ENCODE data around the gene DEXI.
"Not testable (repeated sequence)": the region's sequence is repeated elsewhere in the genome, so short reads cannot be mapped to it uniquely, and the experiment has no call there.

Gene DEXI

DNA sequence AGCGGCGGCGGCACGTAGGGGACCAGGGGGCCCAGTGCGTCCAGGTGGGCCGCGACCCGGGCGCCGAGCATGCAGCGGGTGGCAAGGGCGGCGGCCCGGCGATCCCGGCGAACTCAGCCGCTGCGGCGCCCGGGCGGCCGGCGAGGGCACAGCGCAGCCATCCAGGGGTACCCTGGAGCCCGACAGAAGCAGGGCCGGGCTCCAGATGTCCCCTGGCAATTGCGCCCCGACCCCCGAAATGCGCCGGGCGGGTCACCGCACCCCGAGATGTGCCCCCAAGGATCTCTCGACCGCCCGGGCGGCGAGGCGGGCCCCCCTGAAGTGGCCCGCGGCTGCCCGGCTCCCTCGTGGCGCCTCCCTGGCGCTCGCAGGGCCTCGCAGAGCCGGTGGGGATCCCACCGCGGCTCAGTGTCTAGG lies 325 bp downstream of the DEXI start:
- DNase-seq (ENCODE audit: low read depth in 1 of 2, low spot score in 1 of 2): not testable (repeated sequence)

DNA sequence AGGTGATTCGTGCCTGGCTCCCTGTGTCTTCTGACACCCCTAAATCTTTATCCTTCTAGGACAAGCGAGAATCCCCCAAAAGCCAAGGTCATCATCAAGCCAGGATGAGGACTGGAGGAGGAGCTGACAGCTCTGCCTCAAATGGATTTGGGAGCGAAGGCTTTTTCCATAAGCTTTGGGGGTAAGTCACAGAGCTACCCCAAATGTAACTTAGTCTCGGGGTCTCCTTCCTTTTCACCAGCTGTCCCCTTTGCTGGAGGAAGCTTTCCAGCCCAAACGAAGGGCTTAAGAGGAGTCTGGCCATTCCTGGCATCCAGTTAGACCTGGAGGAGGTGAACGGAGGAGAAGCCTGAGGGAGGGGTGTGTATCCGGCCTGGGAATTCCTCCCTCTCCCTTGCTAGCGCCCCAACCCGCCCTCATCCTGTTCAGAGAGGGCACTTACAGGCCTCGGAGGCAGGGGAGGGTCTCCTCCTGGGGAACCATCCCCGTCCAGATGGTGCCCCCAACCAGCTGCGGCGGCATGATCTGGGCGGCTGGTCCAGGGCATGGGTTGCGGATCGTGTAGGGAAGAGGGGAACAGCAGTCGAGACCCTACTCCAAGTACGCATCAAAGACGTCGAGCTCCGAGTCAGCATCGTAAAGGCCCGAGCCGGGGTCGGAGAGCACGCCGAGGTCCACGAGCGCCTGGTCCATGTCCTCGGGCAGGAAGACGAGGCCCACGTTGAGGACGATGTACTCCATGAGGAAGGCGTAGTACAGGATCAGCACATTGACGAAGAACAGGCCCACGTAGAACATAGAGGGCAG lies 938 bp downstream of the DEXI start:
- DNase-seq (ENCODE audit: low read depth in 1 of 2, low spot score in 1 of 2): no peak

GRCh38 chr16:10940501-10941079 lies 1.7 kb downstream of the DEXI start:
- no peak for DNase-seq (ENCODE audit: low read depth in 1 of 2, low spot score in 1 of 2)

DNA sequence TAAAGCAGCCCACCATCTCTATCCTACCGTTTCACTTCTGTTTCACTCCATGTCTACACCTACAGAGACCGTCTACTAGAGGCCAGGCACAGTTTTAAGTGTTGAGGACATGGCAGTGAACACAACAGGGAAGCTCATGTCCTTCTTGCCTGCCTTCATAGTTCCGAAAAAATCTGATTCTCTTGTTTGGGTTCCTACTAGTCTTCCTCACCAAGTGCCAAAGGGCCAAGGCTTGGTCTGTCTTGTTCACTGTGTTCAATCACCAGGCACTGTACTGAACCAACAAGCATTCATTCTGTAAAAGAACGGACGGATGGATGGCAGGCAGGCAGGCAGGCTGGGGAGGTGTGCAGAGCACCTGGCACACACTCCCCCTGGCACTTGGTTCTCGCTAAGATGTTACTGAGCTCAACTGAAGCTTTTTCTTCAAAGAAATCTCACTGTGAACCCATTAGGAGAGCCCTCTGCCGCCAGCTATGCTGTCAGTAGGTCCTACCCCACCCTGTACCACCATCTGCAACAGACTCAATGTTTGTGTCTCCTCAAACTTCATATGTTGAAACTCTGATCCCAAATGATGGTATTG lies 2.5 kb downstream of the DEXI start:
- DNase-seq (ENCODE audit: low read depth in 1 of 2, low spot score in 1 of 2): no peak

DNA sequence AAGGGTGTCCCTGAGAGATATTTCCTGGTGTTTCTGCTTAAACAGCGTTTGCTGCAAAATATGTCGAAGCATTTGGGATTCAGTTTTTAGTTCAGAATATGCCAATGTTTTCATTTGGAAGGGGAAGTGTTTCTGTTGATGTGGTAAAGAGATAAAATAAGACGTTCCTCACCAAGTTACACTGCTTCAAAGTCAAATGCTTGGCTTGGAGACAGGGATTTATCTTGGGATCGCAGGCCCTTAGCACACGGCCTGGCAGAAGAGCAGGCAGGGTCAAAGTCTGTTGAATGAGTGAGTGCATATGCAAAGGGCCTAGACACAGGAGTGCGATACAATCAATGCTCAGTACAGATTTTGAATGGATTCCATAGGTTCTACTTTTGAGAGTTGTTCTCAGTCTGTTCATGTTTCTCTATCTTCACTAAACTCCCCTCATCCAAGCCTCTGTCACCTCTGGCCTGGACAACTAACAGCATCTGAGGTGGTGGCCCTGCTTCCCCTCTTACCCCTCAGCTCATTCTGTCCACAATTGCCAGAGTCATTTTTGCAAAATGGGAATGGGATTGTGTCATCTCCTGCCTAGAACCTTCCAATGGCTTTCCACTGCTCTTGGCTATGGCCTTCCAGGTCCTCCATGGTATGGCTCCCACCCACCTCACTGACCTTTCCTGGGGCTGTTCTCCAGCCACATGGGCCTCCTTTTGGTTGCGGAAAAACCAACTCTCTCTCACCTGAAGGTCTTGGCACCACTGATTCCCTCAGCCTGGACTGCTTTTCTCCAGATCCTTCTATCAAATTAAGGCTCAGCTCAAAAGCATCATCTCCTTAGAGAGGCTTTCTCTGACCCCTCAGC lies 3.2 kb downstream of the DEXI start:
- no peak for DNase-seq (ENCODE audit: low read depth in 1 of 2, low spot score in 1 of 2)

DNA sequence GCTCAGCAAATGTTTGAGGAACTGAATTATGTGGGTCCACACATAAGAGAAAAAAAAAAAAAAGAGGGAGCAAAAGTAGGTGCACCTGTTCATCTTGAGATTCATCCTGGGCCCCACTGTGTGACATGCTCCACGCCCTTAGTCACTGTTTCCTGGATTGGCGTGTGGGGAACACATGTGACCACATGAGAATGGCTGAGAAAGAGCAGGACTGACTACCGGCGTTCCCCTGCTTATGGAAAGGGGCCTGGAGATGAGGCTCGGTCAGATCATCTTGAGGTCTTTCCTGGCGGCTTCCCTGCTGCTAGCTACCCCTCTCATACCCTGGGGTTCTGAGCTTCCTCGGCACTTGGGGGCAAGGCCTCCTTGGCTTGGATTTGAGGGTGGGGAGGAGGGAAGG lies 3.9 kb downstream of the DEXI start:
- DNase-seq (ENCODE audit: low read depth in 1 of 2, low spot score in 1 of 2): no peak

- no peak for DNase-seq (ENCODE audit: low read depth in 1 of 2, low spot score in 1 of 2)
These were observed 5.0 kb downstream of the DEXI start for GRCh38 chr16:10937068-10937859.

DNA sequence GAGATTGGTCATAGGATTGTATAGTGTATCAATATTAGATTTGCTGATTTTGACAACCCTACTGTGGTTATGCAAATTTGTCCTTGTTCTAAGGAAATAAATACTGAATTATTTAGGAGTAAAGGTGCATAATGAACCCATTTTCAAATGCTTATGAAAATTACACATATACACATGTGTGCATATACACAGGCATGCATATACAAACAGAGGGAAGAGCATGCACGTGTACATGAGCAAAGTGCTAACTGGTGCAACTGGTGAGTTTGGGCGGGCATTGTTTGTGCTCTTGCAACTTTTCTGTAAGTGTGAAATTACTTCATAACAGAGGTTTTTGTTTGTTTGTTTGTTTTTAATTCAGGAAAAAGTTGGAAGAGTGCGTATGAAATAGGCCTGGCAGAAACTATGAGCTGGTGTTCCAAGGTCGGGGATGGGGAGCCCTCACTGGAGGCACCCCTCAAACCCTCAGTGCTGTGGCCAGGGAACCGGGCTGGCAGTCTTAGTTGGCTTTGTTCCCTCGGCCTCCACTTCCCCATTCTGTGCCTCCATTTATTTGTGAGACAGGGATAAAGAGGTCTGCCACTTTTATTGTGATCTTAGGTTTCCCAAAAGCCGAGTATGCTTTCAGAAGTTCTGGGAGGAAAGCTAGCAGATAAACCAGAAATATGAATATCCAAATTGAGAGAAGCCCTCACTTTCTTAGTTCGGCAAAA lies 5.8 kb downstream of the DEXI start:
- no peak for DNase-seq (ENCODE audit: low read depth in 1 of 2, low spot score in 1 of 2)

GRCh38 chr16:10935226-10935915 lies 6.9 kb downstream of the DEXI start:
- DNase-seq (ENCODE audit: low read depth in 1 of 2, low spot score in 1 of 2): no peak

GRCh38 chr16:10934325-10935107 lies 7.8 kb downstream of the DEXI start:
- no peak for DNase-seq (ENCODE audit: low read depth in 1 of 2, low spot score in 1 of 2)

- DNase-seq (ENCODE audit: low read depth in 1 of 2, low spot score in 1 of 2): no peak
These were observed 8.4 kb downstream of the DEXI start for GRCh38 chr16:10933865-10934264.

DNA sequence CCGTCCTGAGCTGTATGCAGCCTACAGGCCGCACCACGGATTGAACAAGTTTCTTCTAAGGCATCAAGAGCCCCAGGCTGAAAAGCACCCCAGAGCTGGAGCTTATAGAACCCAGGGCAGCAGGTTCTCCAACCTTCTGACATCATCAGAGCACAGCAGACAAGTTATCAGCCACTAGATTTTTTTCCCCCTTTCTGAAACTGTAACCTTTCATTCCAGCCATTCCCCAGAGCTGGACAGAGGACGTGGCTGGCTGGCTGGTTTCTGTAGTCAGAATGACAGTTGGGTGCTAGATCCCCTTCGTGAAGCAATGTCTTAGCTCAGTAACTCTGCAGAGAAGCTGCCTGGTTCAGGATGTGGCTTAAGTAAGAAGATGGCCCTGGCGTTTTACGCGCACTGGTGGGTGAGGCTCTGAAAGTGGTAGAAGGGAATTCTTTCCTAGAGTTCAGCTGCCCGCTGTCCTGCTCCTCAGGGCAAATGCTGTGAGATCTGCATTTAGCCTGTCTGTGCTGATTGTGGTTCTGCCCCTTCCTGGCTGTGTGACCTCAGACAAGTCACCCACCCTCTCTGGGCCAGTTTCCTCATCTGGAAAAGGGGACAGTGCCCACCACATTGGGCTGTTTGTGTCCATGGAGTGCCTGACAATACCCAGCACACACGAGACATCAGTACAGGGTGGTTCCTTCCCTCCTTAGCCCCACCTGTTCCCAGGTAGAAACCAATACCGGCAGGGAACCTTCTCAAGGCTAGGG lies 9.1 kb downstream of the DEXI start:
- DNase-seq (ENCODE audit: low read depth in 1 of 2, low spot score in 1 of 2): no peak

DNA sequence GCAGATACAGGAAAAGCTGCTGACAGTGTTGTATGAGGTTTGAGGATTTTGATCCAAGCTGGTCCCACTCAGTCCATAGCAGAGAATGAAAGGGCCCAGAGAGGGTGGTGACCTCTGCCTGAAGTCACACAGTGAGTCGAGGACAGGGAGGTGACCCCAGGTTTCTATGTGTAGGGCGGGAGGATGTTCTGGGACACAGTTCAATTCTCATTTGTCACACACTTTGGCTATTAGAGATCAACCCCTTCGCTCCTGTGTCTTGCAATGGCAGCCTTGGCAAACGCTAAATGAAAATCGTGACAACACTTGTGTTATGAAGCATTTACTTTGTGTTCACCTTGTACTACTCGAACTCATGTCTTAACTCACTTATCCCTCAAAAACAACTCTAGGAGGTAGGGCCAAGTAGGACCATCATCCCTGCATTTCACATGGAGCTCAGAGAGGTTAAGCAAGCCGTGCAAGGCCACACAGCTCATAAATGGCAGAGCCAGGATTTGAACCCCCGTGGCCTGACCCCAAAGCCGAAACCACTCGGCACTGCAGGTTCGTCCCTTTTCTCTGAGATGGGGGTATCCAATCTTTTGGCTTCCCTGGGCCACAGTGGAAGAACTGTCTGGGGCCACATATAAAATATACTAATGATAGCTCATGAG lies 10.2 kb downstream of the DEXI start:
- no peak for DNase-seq (ENCODE audit: low read depth in 1 of 2, low spot score in 1 of 2)

DNA sequence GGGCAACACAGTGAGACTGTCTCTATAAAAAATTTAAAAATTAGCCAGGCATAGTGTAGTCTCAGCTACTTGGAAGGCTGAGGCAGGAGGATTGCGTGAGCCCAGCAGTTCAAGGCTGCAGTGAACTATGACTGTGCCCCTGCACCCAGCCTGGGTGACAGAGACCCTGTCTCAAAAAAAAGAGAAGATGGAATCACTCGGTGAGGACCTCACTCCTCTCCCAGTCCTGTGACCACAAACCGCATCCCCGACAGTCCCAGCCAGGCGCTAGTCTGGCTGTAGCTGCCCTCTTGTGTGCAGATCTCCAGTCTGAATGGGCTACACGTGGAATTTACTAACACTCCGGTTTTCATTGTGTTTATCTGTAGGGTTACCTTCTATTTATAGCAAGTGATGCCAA lies 11.1 kb downstream of the DEXI start:
- DNase-seq (ENCODE audit: low read depth in 1 of 2, low spot score in 1 of 2): no peak

GRCh38 chr16:10930755-10931093 lies 11.5 kb downstream of the DEXI start:
- no peak for DNase-seq (ENCODE audit: low read depth in 1 of 2, low spot score in 1 of 2)

GRCh38 chr16:10929853-10930754 lies 12.2 kb downstream of the DEXI start:
- no peak for DNase-seq (ENCODE audit: low read depth in 1 of 2, low spot score in 1 of 2)

DNA sequence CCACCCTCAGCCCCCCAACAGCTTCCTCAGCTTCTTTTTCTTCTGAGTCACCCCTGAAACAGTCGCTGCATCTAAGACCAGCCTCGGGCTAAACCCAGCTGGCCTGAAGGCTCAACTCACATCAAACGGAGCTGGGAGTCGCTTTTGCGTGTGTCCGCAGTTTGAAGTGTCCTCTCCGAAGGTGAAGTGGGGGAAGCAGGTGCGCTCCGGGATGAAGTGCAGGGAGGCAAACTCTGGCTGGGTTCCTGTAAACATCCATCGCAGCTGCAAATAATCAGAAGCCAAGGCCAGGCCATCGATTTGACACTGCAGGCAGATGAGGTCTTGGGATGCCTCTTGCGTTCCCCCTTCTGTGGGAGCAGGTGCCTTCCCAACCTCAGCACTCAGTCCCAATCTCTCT lies 13.2 kb downstream of the DEXI start:
- DNase-seq (ENCODE audit: low read depth in 1 of 2, low spot score in 1 of 2): not testable (repeated sequence)

All from activated T-helper 1 cell treated with anti-CD3 and anti-CD28 coated beads, Interleukin-2, amount 50 U/mL, for 16 hours (primary cell).